OCI-LY7 (cell line): ENCODE results near the gene PRKD1.

Experiments used
- CTCF ChIP-seq: fragments of 200-600 bp; sonication (generic); conservative IDR thresholded peaks from 2 replicates; pipeline ENCODE4 v1.5.1; 2014; ENCODE audit warnings: mild to moderate bottlenecking, antibody characterized with exemption, low read length, moderate library complexity, mixed read lengths
- EZH2phosphoT487 ChIP-seq: fragments of 200-600 bp; sonication (generic); IDR thresholded peaks from 2 replicates; pipeline ENCODE4 v1.6.1; 2018; ENCODE audit warnings: low read depth, borderline replicate concordance, mild to moderate bottlenecking, mixed run types, antibody characterized with exemption, low read length, moderate library complexity, mixed read lengths

GRCh38 chr14:29817767-29818405, 109.8 kb downstream of the PRKD1 start:
- TF ChIP-seq CTCF (no peak), EZH2phosphoT487 (no peak)
